Stomach smooth muscle (tissue), 2 donors: Measurements from ENCODE around the gene PRKG1.
"Not testable (repeated sequence)": the region's sequence is repeated elsewhere in the genome, so short reads cannot be mapped to it uniquely, and the experiment has no call there.

Experiments used
- H3K27ac ChIP-seq: one replicate; pipeline ENCODE4 v1.7.0; 2013; ENCODE audit warnings: mild to moderate bottlenecking, low read length, inconsistent platforms
- H3K27me3 ChIP-seq, 2 donors: one replicate each; pipeline ENCODE4 v1.7.0; 2013; ENCODE audit warnings: low read length in 2 of 2; ENCODE audit not compliant: insufficient read depth in 2 of 2, control insufficient read depth in 1 of 2
- H3K36me3 ChIP-seq, 2 donors: one replicate each; pipeline ENCODE4 v1.7.0; 2013; ENCODE audit warnings: low read length in 2 of 2; ENCODE audit not compliant: control insufficient read depth in 2 of 2, insufficient read depth in 2 of 2
- H3K4me1 ChIP-seq: one replicate; pipeline ENCODE4 v1.7.0; 2013; ENCODE audit warnings: low read length; ENCODE audit not compliant: control insufficient read depth, insufficient read depth
- H3K4me3 ChIP-seq, 2 donors: one replicate each; pipeline ENCODE4 v1.7.0; 2013; ENCODE audit warnings: low read length in 2 of 2
- H3K9ac ChIP-seq, 2 donors: one replicate each; pipeline ENCODE4 v1.7.0; 2013; ENCODE audit warnings: low read length in 2 of 2, mild to moderate bottlenecking in 1 of 2
- H3K9me3 ChIP-seq, 2 donors: one replicate each; pipeline ENCODE4 v1.7.0; 2013; ENCODE audit warnings: low read length in 2 of 2; ENCODE audit not compliant: control insufficient read depth in 2 of 2
- donor health status: healthy.
- donor health status: Pancreatic carcinoma.

The PRKG1 gene

GRCh38 chr10:51144161-51144781, 70.0 kb downstream of the PRKG1 start:
- Histone ChIP-seq H3K9ac (no peak overlapping the region), H3K27me3 (no peaks in the 10 kb centered on the region), H3K9me3 (no peaks in the 10 kb centered on the region), H3K27ac (no peak overlapping the region), H3K4me1 (no peaks in the 10 kb centered on the region), H3K36me3 (no peaks in the 10 kb centered on the region), H3K4me3 (no peak overlapping the region)

DNA sequence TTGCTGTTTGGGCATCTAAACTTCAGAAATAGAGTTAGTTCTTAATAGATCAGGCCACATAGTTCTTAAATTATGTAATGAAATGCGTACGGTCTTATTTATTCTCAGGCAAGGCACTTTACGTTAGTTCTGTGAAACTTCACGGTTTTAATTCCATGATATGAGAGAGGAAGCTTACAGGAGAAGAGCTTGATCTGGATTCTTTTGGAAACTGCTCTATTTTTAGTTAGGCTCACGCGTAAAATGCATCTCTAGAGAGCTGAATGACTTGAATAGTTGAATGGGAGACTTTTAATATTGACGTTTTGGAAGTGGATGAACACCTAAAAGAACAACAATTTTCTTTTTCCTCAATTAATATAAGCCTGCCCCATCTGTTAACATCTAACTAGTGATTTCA, 71.1 kb downstream of the PRKG1 start:
- H3K27ac ChIP-seq = no peak overlapping the region
- no peaks in the 10 kb centered on the region for H3K4me1 ChIP-seq
- H3K9me3 ChIP-seq = no peaks in the 10 kb centered on the region
- H3K9ac ChIP-seq = no peak overlapping the region
- no peaks in the 10 kb centered on the region for H3K27me3 ChIP-seq
- no peak overlapping the region for H3K4me3 ChIP-seq
- H3K36me3 ChIP-seq = no peaks in the 10 kb centered on the region

- H3K9ac ChIP-seq = no peak overlapping the region
- no peaks in the 10 kb centered on the region for H3K27me3 ChIP-seq
- no peak overlapping the region for H3K27ac ChIP-seq
- no peaks in the 10 kb centered on the region for H3K9me3 ChIP-seq
- H3K36me3 ChIP-seq = no peaks in the 10 kb centered on the region
- no peak overlapping the region for H3K4me3 ChIP-seq
- no peaks in the 10 kb centered on the region for H3K4me1 ChIP-seq
Measured at GRCh38 chr10:51147644-51148399, 73.5 kb downstream of the PRKG1 start.

DNA sequence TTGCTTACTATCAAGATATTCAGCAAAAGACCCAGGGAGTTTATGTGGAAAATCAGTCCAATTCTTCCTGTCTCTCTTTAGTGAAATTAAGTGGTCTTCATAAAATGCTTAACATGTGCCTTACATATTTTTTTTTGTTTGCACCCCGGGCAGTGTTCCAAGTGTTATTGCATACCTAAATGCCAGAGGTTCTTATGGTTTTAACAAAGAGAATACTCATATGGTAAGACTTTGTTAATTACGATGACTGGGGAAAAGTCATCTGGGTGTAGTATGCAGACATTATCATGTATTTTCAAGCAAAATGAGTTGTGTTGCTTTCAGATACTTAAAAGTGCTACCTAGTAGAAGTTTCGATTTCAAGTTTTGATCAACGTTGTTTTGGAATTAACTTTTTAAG, 82.6 kb downstream of the PRKG1 start:
- Histone ChIP-seq H3K36me3 (peaks cover 0 to 3% of the 10 kb centered on the region in 2 donors), H3K4me3 (no peak overlapping the region), H3K9ac (no peak overlapping the region), H3K27me3 (no peaks in the 10 kb centered on the region), H3K4me1 (no peaks in the 10 kb centered on the region), H3K9me3 (no peaks in the 10 kb centered on the region), H3K27ac (no peak overlapping the region)

- H3K9ac ChIP-seq = no peak overlapping the region
- H3K9me3 ChIP-seq = no peaks in the 10 kb centered on the region
- H3K27me3 ChIP-seq = no peaks in the 10 kb centered on the region
- H3K4me1 ChIP-seq = no peaks in the 10 kb centered on the region
- no peaks in the 10 kb centered on the region for H3K36me3 ChIP-seq
- no peak overlapping the region for H3K27ac ChIP-seq
- no peak overlapping the region for H3K4me3 ChIP-seq
Measured at GRCh38 chr10:51158832-51159231, 84.5 kb downstream of the PRKG1 start.

DNA sequence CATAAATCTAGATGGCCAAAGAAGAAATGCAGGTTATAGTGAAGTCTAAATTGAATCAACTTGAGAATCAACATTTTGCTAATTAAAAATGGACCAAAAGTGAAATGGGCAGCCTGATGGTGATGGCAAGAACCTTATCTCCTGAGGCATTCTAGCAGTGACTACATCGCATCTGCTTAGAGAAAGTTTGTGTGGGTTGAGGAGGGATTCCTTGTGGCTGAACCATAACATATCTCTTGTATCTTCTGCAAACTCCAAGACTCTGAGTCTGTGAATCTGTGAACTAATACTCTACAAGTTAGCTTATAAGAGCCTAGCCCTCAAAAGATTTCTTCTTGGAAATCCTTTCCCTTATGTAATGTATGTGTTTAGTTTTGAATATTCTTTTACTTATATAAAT, 85.6 kb downstream of the PRKG1 start:
- Histone ChIP-seq H3K4me3 (no peak overlapping the region), H3K9ac (no peak overlapping the region), H3K27ac (no peak overlapping the region), H3K4me1 (no peaks in the 10 kb centered on the region), H3K9me3 (no peaks in the 10 kb centered on the region), H3K36me3 (no peaks in the 10 kb centered on the region), H3K27me3 (no peaks in the 10 kb centered on the region)

DNA sequence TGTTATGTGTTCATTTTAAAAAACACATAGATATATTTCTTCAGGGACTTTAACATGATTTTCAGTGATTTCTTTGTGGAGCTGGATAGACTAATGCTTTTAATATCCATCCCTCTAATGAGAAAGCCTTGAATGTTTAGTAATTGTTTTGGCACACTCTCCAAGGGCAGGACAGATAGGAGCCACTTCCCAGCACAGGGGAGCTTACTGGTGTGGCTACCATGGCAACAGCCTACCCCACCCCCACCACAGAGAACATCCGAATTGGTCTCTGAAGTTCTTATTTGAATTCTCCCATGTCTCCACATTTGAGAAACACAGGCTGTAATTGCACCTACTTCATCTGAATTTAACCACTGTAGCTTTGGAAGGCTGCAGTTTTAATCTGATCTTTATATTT, 87.7 kb downstream of the PRKG1 start:
- Histone ChIP-seq H3K27me3 (no peaks in the 10 kb centered on the region), H3K4me3 (no peak overlapping the region), H3K9ac (no peak overlapping the region), H3K9me3 (no peaks in the 10 kb centered on the region), H3K36me3 (no peaks in the 10 kb centered on the region), H3K4me1 (no peaks in the 10 kb centered on the region), H3K27ac (no peak overlapping the region)

DNA sequence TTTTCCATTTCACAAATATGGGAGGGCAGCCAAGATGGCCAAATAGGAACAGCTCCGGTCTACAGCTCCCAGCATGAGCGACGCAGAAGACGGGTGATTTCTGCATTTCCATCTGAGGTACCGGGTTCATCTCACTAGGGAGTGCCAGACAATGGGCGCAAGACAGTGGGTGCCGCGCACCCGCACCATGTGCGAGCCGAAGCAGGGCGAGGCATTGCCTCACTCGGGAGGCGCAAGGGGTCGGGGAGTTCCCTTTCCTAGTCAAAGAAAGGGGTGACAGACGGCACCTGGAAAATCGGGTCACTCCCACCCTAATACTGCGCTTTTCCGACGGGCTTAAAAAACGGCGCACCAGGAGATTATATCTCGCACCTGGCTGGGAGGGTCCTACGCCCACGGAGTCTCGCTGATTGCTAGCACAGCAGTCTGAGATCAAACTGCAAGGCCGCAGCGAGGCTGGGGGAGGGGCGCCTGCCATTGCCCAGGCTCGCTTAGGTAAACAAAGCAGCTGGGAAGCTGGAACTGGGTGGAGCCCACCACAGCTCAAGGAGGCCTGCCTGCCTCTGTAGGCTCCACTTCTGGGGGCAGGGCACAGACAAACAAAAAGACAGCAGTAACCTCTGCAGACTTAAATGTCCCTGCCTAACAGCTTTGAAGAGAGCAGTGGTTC, 89.2 kb downstream of the PRKG1 start:
- not testable (repeated sequence) for H3K27ac ChIP-seq, H3K4me1 ChIP-seq, H3K27me3 ChIP-seq, H3K9me3 ChIP-seq, H3K36me3 ChIP-seq, H3K4me3 ChIP-seq, H3K9ac ChIP-seq

DNA sequence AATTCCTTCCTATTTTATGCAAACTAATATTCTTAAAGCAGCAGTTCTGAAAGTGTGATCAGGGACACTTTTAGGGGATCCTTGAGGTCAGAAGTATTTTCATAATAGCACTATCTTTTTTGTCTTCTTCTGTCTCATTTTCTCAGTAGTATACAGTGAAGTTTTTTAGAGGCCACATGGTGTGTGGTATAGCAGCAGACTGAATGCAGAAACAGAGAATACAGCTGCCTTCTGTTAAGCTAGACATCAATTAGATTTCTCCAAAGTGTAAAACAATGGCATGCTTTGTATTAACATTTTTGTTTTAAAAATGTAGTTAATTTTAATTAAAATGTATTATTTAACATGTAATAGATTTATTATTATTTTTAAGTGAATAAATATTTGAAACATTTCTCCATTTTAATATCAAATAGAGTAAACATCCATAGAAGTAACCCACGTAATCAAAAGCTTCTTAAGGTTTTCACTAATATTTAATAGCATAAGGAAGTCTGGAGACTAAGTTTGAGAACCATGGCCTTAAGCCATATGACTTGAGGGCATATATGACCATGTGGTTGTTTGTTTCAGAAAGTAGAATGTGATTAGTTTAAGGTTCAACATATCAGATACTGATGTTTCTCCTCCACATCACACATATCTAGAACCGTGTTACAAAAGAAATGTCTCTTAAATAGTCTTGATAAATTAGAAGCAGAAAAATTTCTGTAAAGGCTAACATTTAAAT, 94.0 kb downstream of the PRKG1 start:
- no peak overlapping the region for H3K9ac ChIP-seq
- H3K9me3 ChIP-seq = no peaks in the 10 kb centered on the region
- H3K36me3 ChIP-seq = no peaks in the 10 kb centered on the region
- H3K4me3 ChIP-seq = no peak overlapping the region
- no peaks in the 10 kb centered on the region for H3K27me3 ChIP-seq
- no peaks in the 10 kb centered on the region for H3K4me1 ChIP-seq
- H3K27ac ChIP-seq = no peak overlapping the region

GRCh38 chr10:51169111-51169510, 94.8 kb downstream of the PRKG1 start:
- H3K4me1 ChIP-seq = no peaks in the 10 kb centered on the region
- no peak overlapping the region for H3K4me3 ChIP-seq
- H3K9me3 ChIP-seq = no peaks in the 10 kb centered on the region
- no peak overlapping the region for H3K27ac ChIP-seq
- no peak overlapping the region for H3K9ac ChIP-seq
- no peaks in the 10 kb centered on the region for H3K36me3 ChIP-seq
- H3K27me3 ChIP-seq = no peaks in the 10 kb centered on the region
